ENCODE data around the gene GULP1. TPM values are rescaled to one million over a fixed set of nuclear protein-coding genes. Genes with fewer than 3 reads are reported as not detected.

The GULP1 gene
- total and polyA plus RNA-seq, 2 of the 13 experiments (the other 11 are each of a cell fraction or from before 2014, with no cell fraction given): 0.15 TPM; not detected in 1

GRCh38 chr2:188243381-188243780 lies 48.3 kb upstream of the GULP1 start:
- ATAC-seq: no peak
- POLR2A ChIA-PET: no interaction called here
- in situ Hi-C loops (cut with HindIII; ENCODE audit: extremely low pct_ligation_motif_present, low pct_unique_long_range_greater_than_20kb): no loop called here

GRCh38 chr2:188244383-188244782 lies 47.3 kb upstream of the GULP1 start:
- Histone ChIP-seq H3K4me3 (replicated peaks in 1 of 3; ENCODE audit: insufficient read depth in 1 of 3, low read depth in 2 of 3, low read length in 3 of 3) (no peak overlapping the region), H2AFZ (ENCODE audit: low read length) (no peak overlapping the region), H3K36me3 (replicated peaks in 1 of 2; ENCODE audit: control insufficient read depth in 1 of 2, insufficient read depth in 2 of 2, low read length in 2 of 2) (no peaks in the 10 kb centered on the region), H3K9ac (ENCODE audit: insufficient read depth, low read depth, low read length) (no peak overlapping the region), H3K27me3 (ENCODE audit: control insufficient read depth in 1 of 2, insufficient read depth in 2 of 2, low read length in 2 of 2) (no peaks in the 10 kb centered on the region), H3K9me3 (ENCODE audit: low read length) (no peaks in the 10 kb centered on the region), H3K27ac (ENCODE audit: extremely low read length, insufficient read depth, low read length) (no peak overlapping the region), H3K79me2 (ENCODE audit: insufficient read depth, low read length) (no peaks in the 10 kb centered on the region), H3K4me2 (ENCODE audit: low read depth, low read length) (no peak overlapping the region), H4K20me1 (ENCODE audit: insufficient read depth, low read length) (no peaks in the 10 kb centered on the region), H3K4me1 (ENCODE audit: insufficient read depth, low read length) (no peaks in the 10 kb centered on the region)
- ATAC-seq (no peak), DNase-seq (ENCODE audit: low spot score) (no peak), FAIRE-seq (no peak)
- in situ Hi-C loops (cut with HindIII; ENCODE audit: extremely low pct_ligation_motif_present, low pct_unique_long_range_greater_than_20kb): no loop called here
- ChIA-PET POLR2A (no interaction called here), CTCF (ENCODE audit: low intra/inter-chr PET ratio, low total read pairs) (no interaction called here)
- intact Hi-C loops (cut with micrococcal nuclease; ENCODE audit: unreplicated experiment): no loop called here
- BruUV-seq (replicated peaks): no TSS peak
- WGBS (ENCODE audit: low lambda C conversion rate): 1% methylated on average over 3 of the region's 3 CpGs
- peak; percentile 58 for TF ChIP-seq CREB1 (IDR thresholded peaks at IDR 0.05)
- TF ChIP-seq CREB1 (CRISPR knock-in tag; IDR thresholded peaks at IDR 0.05): no peak
- TF ChIP-seq MAFG (CRISPR knock-in tag; IDR thresholded peaks at IDR 0.05): no peak
- no peak for TF ChIP-seq CSRNP2 (CRISPR knock-in tag; conservative IDR thresholded peaks at IDR 0.05; ENCODE audit: low read depth)

More at GRCh38 chr2:188243381-188243780, 48.3 kb upstream of the GULP1 start:
- no peak overlapping the region for H3K9ac ChIP-seq (ENCODE audit: insufficient read depth, low read depth, low read length)
- no peaks in the 10 kb centered on the region for H3K36me3 ChIP-seq (replicated peaks in 1 of 2; ENCODE audit: control insufficient read depth in 1 of 2, insufficient read depth in 2 of 2, low read length in 2 of 2)
- 14% methylated on average over 1 of the region's 1 CpG for WGBS (ENCODE audit: low lambda C conversion rate)
- intact Hi-C loops (cut with micrococcal nuclease; ENCODE audit: unreplicated experiment): no loop called here
- CTCF ChIA-PET (ENCODE audit: low intra/inter-chr PET ratio, low total read pairs): no interaction called here
- no peaks in the 10 kb centered on the region for H3K79me2 ChIP-seq (ENCODE audit: insufficient read depth, low read length)
- H3K4me3 ChIP-seq (replicated peaks in 1 of 3; ENCODE audit: insufficient read depth in 1 of 3, low read depth in 2 of 3, low read length in 3 of 3): no peak overlapping the region
- no peak overlapping the region for H3K27ac ChIP-seq (ENCODE audit: extremely low read length, insufficient read depth, low read length)
- H3K4me2 ChIP-seq (ENCODE audit: low read depth, low read length): no peak overlapping the region
- H4K20me1 ChIP-seq (ENCODE audit: insufficient read depth, low read length): no peaks in the 10 kb centered on the region
- FAIRE-seq: no peak
- H3K4me1 ChIP-seq (ENCODE audit: insufficient read depth, low read length): no peaks in the 10 kb centered on the region
- H3K27me3 ChIP-seq (ENCODE audit: control insufficient read depth in 1 of 2, insufficient read depth in 2 of 2, low read length in 2 of 2): no peaks in the 10 kb centered on the region
- no TSS peak for BruUV-seq (replicated peaks)
- no peak for DNase-seq (ENCODE audit: low spot score)
- H3K9me3 ChIP-seq (ENCODE audit: low read length): peaks cover 5% of the 10 kb centered on the region
- TF ChIP-seq ZNF772 (CRISPR knock-in tag; IDR thresholded peaks at IDR 0.05) (no peak), IKZF5 (CRISPR knock-in tag; IDR thresholded peaks at IDR 0.05) (no peak), KLF13 (CRISPR knock-in tag; IDR thresholded peaks at IDR 0.05) (no peak), ZNF564 (CRISPR knock-in tag; IDR thresholded peaks at IDR 0.05) (no peak)
- H2AFZ ChIP-seq (ENCODE audit: low read length): no peak overlapping the region

Data from HepG2 (cell line).